CD4-positive, alpha-beta T cell treated with Interleukin-6 for 4 hours (primary cell): ENCODE results near the gene FYN.
"Not testable (repeated sequence)": the region's sequence is repeated elsewhere in the genome, so short reads cannot be mapped to it uniquely, and the experiment has no call there.

Experiments used
- DNase-seq: peaks from one replicate; pipeline ENCODE4 v3.0.0-alpha.2; 2020; ENCODE audit warnings: mixed read lengths

Gene FYN

GRCh38 chr6:111805511-111806164, 67.6 kb downstream of the FYN start:
- DNase-seq = peak; percentile 54

DNA sequence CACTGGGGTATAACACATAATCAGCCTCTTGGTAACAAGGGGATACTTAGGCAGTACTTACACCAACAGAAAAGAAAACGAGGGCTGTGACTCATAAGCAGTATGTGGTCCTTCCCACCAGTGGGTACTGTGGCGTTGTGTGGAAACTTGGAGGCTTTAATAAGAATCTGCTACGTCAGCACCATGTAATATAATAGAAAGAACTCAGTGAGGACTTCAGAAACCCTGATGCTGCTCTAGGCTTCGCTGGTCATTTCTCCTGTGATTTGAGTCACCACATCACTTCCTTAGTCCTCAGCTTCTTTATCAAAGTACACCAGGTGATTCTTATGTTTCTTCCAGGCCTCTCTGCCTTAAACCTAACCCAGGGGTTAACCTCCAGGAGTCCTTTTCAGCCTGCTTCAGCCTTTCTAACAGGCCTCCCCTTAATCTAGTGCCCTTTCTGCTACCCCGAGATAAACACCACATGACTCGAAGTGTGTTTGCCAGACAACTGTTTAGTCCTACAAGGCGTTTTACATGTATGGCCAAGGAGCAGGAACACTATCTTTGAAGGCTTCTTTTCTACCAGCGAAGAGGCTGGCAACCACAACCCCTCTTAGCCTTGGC, 68.5 kb downstream of the FYN start:
- peak; percentile 70 for DNase-seq

GRCh38 chr6:111803804-111804203, 69.4 kb downstream of the FYN start:
- no peak for DNase-seq

GRCh38 chr6:111803371-111803770, 69.9 kb downstream of the FYN start:
- no peak for DNase-seq

DNA sequence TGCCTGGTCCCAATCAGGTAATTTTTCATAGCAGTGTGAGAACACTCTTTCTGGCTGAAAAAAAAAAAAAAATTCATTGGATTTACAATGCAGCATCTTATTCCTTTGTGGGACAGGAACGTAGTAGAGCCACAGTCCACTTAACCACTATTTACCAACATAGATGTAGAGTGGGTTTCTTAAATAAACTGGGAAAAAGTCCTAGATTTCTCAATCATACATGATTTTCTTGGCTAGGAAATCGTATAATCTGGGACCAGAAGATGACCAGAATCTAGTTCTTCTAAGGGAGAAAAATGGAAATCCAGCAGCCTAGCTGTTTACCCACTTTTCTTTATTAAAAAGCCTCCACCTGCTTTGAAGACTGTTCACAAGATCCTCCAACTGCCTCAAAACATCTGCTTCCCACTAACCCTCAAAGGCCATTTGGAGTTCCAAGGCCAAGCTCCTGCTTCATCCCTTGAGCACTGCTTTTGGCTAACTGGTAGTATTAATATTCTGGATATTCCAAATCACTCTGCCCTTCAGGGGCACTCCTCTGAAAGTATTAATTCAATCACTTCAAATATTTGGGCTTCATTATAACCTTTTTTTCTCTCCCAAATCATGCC, 70.4 kb downstream of the FYN start:
- no peak for DNase-seq

GRCh38 chr6:111802015-111802414, 71.2 kb downstream of the FYN start:
- no peak for DNase-seq

DNA sequence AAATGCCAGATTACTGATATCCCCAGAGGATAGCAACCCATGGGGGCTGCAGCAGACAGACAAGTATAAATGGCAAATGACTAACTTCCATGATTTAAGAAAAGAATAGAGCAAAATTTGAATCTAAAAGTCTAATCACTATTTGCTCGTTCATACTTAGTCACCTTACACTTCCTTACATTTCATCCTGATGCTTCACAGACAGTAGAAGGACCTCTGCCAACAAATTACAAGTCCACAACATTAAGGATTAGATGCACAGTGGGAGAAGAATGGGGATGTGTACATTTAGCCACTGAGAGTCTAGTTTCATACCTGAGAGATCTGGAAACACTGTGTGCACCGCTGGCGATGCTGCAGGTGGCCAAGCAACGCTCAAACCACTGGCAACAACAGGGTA, 72.4 kb downstream of the FYN start:
- no peak for DNase-seq

- no peak for DNase-seq
Observed at GRCh38 chr6:111800259-111800765, 72.9 kb downstream of the FYN start.

DNA sequence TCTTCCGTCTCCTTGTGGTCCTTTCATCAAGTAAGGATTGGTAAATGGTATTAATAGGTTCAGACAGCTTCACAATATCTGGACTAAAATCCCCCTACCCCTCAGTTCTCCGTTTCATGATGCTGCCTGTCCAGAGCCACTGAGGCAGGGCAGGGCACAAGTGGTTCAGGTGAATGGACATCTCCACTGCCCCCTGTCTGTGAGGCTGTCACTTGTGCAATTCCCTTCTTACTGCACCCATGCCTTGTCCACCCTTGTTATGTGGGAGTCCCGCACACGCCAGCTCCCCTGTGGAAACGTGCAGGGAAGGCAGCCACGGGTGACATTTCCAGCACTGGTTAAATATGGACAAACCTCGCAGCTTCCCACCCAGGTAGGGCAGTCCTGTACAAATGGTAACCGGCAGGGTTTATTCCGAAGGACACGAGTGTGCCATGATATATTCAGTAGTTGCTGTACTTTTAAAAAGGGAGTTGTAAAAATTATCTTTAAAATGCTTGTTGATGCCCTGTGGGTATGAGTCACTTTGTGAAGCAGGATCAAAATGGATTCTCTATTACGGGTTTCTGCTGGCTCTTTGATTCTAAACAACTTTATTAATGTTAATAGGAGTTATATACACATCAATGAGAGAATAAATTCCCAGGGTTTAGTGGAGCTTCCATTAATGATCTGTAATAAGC, 73.5 kb downstream of the FYN start:
- DNase-seq = no peak

- no peak for DNase-seq
Observed at GRCh38 chr6:111798281-111798725, 74.9 kb downstream of the FYN start.

- no peak for DNase-seq
Observed at GRCh38 chr6:111796310-111796918, 76.8 kb downstream of the FYN start.

GRCh38 chr6:111795558-111795957, 77.7 kb downstream of the FYN start:
- no peak for DNase-seq

DNA sequence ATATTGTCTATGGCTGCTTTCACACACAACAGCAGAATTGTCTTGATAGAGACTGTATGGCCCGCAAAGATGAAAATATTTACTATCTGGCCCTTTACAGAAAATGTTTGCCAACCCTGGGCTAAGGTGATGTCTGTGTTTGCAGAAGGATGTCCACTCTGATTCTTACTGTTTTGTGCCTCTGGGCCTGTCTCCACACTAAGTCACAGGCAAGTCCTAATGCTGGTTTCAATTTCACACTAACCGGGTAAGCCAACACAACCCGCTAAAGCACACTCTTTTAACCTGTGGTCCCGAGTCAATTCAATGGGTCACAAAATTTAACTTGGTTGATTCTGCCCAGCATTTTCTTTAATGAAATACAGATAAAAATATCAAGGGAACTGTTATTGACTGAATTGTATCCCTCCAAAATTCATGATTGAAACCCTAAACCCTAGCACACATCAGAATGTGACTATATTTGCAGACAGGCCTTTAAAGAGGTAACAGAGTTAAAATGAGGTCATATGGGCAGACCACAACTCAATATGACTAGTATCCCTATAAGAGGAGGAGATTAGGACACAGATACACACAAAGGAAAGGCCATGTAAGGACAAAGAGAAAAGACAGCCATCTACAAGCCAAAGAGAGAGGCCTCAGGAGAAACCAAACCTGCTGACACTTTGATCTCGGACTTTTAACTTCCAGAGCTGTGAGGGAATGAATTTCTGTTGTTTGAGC, 78.4 kb downstream of the FYN start:
- no peak for DNase-seq

DNA sequence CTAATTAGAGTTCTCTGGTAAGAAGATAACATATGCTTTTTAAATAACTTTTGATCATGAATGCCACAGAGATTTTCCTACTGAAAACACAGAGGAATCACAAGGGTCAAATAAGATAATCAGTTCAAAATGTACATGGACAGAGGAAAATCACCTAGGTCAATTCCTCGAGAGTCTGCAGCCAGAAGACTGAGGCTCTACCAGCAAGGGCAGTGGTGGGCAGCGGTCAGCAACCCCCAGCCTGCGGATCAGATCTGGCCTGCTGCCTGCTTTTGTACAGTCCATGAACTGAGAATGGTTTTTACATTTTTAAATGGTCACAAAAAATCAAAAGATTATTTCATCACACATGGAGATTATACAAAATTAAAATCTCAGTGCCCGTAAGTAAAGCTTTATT, 79.0 kb downstream of the FYN start:
- DNase-seq = no peak

- DNase-seq = peak; percentile 61
Observed at GRCh38 chr6:111793711-111794111, 79.5 kb downstream of the FYN start.

GRCh38 chr6:111792914-111793700, 80.1 kb downstream of the FYN start:
- DNase-seq = no peak

DNA sequence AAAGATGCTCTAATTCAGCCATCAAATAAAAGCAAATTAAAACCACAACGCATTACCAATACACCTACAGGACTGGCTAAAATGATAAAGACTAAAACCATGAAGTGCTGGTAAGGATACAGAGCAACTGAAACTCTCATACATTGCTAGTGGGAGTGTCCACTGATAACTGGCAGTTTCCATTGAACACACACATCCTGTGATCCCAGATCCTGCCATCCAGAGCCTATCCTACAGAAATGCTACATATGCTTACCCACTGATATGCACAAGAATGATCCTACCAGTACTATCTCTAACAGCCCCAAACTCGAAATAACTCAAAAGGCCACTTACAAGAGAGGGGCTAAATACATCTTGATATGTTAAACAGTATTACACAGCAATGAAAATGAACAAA, 81.0 kb downstream of the FYN start:
- DNase-seq = no peak

DNA sequence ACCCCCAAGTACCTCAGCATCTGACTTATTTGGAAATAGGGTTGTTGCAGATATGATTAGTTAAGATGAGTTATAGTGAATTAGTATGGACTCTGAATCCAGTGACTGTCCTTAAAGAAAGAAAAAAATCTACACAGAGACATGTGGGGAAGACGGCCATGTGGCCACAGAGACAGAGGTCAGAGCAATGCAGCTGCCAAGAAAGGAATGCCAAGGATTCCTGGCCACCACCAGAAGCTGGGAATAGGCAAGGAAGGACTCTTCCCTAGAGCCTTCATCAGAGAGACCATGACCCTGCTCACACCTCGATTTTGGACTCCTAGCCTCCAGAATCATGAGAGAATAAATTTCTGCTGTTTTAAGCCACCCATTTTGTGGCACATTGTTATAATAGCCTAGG, 81.8 kb downstream of the FYN start:
- no peak for DNase-seq

DNA sequence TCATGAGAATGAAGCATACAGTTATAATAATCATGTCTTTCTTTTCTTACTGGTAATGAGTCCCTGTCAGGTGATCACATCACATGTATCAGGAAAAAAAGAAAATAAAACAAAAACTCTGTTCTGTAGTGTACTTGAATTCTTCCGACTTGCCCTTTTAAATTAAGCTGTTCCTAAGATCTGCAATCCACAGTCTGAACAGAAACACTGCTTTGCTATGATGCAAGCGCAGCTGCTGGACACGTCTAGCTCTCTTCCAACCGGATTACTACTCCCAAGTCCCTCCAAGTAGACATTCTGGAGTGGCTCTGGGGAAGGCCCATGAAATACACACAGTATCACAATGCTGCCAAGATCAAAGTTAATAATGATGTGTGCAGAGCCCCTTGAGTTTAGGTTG, 83.7 kb downstream of the FYN start:
- DNase-seq = no peak

DNA sequence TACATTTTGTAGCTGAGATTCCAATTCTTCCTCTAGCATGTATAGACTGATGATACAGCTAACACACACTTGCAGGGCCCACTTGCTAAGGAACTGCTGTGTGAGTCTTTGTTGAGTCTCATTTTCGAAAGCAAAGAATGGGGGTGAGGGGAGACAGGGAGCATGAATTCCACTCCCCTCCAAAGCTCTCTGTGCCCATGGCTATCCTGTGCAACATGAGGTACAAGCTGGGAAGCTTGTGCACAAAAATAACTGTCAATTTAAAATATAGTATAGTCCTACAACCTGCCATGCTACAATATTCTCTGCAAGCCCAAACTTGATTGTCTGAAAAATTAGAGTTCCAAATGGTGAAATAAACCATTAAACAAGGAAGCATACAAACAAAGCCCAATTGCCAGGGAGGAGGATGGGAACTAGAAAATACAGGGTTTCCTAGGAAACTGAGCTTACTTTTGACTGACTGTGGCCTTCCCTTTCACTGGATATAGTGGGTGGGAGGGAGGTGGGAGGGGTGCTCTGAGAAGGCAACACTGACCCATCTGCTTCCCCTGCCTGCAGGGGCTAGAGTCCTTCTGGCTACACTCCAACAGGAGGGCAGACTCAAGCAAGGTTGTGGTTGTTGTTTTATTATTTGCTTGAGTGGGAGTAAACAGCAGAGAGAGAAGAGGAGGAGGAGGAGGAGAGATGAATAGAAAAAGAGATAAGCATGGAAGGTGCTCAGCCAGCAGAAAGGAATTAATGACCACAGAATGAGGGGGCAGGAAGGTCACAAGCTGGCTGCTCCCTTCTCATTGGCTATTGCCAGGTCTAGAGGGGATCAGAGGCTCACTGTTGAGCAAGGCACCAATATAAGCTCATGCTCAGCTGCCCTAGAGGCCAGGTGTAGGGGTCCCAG, 84.6 kb downstream of the FYN start:
- DNase-seq = no peak

- not testable (repeated sequence) for DNase-seq
Observed at GRCh38 chr6:111786151-111786550, 87.1 kb downstream of the FYN start.
